PC-3 (cell line): ENCODE measurements around the gene RABAC1.

Source experiments
- EZH2 ChIP-seq: fragments of 300-600 bp; sonication (generic); IDR thresholded peaks from one replicate; pipeline ENCODE4 v1.6.1; 2017; ENCODE audit warnings: antibody characterized with exemption, mild to moderate bottlenecking, low read length; ENCODE audit not compliant: unreplicated experiment
- EZH2phosphoT487 ChIP-seq: fragments of 300-600 bp; sonication (generic); IDR thresholded peaks from 2 replicates; pipeline ENCODE4 v1.6.1; 2018; ENCODE audit warnings: mild to moderate bottlenecking, antibody characterized with exemption, low read length, borderline replicate concordance
- TF ChIP-seq, protein P1 (sequence below): fragments of 300-600 bp; sonication (generic); conservative IDR thresholded peaks from 2 replicates; pipeline ENCODE4 v1.5.1; 2017; ENCODE audit warnings: antibody characterized with exemption, low read depth, mild to moderate bottlenecking, low read length

DNA sequence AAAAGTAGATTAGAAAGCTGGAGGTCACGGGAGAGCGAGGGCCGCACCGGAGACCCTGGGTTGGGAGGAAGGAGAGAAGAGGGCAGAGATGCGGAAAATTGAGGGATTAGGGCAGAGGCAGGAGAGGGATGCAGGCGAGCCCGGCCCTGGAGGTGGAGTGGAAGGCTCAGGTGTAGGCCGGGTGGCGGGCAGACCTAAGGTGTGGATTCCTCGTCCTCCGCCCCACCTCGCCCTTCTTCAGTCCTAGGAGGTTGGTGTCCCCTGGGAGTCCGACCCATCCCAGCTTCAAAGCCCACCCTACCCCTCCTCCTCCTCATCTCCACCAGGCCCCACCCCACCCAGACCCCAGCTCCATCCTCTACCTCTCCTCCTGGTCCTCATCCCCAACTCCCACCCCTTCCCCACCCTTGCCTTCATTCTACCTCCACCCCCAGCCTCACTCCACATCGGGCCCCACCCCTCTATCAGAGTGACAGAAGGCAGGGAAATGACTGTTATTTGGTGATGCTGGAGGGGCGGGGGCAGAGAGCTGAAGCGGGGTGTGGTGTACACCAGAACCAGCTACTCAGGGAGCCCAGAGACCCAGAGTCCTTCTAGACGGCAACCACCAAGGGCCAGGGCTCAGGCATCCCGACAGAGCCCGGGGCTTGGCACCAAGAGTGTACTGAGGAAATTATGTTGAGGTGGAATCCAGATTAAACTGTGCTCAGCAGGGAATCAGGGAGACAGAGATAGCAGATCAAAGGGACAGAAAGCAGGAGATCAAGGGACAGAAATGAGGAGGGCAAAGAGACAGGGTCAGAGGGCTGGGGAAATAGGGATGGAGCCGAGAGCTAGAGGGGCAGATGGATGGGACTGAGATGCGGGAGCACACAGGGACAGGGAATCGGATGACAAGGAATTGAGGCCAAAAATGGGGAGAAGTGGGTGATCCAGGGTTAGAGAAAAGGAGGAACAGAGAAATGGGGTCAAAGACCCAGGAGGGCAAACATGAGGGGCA lies 37.2 kb downstream of the RABAC1 start:
- TF ChIP-seq, protein P1, sequence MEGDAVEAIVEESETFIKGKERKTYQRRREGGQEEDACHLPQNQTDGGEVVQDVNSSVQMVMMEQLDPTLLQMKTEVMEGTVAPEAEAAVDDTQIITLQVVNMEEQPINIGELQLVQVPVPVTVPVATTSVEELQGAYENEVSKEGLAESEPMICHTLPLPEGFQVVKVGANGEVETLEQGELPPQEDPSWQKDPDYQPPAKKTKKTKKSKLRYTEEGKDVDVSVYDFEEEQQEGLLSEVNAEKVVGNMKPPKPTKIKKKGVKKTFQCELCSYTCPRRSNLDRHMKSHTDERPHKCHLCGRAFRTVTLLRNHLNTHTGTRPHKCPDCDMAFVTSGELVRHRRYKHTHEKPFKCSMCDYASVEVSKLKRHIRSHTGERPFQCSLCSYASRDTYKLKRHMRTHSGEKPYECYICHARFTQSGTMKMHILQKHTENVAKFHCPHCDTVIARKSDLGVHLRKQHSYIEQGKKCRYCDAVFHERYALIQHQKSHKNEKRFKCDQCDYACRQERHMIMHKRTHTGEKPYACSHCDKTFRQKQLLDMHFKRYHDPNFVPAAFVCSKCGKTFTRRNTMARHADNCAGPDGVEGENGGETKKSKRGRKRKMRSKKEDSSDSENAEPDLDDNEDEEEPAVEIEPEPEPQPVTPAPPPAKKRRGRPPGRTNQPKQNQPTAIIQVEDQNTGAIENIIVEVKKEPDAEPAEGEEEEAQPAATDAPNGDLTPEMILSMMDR: no peak
- TF ChIP-seq EZH2 (no peak), EZH2phosphoT487 (no peak)
